ENCODE measurements around the gene MIB2.
"Not testable (repeated sequence)": the region's sequence is repeated elsewhere in the genome, so short reads cannot be mapped to it uniquely, and the experiment has no call there.

MIB2 gene

DNA sequence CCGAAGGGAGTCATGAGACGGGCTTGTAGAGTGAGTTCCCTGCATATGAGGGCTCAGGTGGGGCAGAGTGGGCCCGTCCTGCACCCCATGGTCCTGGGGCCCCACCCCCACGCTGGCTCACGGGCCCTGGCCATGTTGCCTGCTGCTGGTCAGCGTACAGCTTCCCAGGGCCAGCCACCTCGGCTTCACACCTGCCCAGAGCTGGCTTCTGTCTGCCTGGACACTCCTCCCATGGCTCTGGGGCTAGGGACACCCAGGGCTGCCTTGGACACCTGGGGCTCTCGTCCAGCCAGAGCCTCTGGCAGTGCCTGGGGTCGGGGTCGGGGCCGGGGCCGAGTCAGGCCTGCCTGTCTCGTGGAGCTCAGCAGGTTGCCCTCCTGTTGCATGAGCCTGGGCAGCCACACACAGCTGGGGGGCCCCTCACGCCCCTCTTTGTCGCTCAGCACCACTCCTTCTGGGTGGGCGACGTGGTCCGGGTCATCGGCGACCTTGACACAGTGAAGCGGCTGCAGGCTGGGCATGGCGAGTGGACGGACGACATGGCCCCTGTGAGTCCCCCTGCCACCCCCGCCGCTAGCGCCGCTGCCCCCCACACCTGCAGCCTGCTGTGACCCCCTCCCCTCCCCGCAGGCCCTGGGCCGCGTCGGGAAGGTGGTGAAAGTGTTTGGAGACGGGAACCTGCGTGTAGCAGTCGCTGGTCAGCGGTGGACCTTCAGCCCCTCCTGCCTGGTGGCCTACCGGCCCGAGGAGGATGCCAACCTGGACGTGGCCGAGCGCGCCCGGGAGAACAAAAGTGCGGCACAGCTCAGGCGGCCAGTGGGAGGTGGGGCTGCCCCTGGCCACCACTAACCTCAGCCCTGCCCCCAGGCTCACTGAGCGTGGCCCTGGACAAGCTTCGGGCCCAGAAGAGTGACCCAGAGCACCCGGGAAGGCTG lies 11.2 kb downstream of the MIB2 start:
- Histone ChIP-seq H3K36me3 (ENCODE audit: control insufficient read depth, low read depth, low read length) (no peaks in the 10 kb centered on the region), H3K27me3 (ENCODE audit: control insufficient read depth, insufficient read depth, low read length) (peaks cover 13% of the 10 kb centered on the region), H3K27ac (ENCODE audit: low read length) (no peak overlapping the region), H3K9ac (ENCODE audit: low read length) (no peak overlapping the region), H3K4me1 (ENCODE audit: control insufficient read depth, low read depth, low read length) (no peaks in the 10 kb centered on the region), H3K4me3 (ENCODE audit: low read length) (no peak overlapping the region), H3K9me3 (ENCODE audit: control insufficient read depth, low read depth, low read length) (no peaks in the 10 kb centered on the region)

DNA sequence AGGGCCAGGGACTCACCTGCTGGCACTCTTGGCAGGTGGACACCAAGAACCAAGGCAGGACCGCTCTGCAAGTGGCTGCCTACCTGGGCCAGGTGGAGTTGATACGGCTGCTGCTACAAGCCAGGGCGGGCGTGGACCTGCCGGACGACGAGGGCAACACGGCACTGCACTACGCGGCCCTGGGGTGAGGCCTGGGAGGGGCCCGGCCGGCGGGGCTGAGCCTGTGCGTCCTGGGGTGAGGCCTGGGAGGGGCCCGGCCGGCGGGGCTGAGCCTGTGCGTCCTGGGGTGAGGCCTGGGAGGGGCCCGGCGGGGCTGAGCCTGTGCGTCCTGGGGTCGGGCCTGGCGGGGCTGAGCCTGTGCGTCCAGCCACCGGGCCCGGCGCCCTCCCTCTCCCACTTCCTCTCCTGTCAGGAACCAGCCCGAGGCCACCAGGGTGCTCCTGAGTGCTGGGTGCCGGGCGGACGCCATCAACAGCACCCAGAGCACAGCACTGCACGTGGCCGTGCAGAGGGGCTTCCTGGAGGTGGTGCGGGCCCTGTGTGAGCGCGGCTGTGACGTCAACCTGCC lies 12.0 kb downstream of the MIB2 start:
- Histone ChIP-seq H3K4me3 (ENCODE audit: low read length) (no peak overlapping the region), H3K36me3 (ENCODE audit: control insufficient read depth, low read depth, low read length) (no peaks in the 10 kb centered on the region), H3K27ac (ENCODE audit: low read length) (no peak overlapping the region), H3K9ac (ENCODE audit: low read length) (no peak overlapping the region), H3K4me1 (ENCODE audit: control insufficient read depth, low read depth, low read length) (no peaks in the 10 kb centered on the region), H3K27me3 (ENCODE audit: control insufficient read depth, insufficient read depth, low read length) (peaks cover 22% of the 10 kb centered on the region), H3K9me3 (ENCODE audit: control insufficient read depth, low read depth, low read length) (no peaks in the 10 kb centered on the region)

DNA sequence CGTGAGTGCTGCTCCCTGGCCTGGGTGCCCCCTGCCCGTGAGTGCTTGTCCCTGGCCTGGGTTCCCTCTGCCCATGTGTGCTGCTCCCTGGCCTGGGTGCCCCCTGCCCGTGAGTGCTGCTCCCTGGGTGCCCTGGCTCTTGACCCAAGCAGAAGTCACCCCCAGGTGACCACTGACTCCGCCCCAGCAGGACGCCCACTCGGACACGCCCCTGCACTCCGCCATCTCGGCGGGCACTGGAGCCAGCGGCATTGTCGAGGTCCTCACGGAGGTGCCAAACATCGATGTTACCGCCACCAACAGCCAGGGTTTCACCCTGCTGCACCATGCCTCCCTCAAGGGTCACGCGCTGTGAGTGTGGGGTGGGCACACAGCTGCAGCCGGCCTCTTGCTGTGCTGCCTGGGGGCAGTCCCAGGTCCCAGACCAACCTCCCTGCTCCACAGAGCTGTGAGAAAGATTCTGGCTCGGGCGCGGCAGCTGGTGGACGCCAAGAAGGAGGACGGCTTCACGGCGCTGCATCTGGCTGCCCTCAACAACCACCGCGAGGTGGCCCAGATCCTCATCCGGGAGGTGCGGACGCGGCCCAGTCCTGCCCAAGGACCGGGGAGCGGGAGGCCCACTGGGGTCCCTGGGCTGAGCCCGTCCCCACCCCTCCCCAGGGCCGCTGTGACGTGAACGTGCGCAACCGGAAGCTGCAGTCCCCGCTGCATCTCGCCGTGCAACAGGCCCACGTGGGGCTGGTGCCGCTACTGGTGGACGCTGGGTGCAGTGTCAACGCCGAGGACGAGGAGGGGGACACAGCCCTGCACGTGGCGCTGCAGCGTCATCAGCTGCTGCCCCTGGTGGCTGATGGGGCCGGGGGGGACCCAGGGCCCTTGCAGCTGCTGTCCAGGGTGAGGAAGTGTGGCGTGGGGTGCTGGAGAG lies 12.8 kb downstream of the MIB2 start:
- no peak overlapping the region for H3K4me3 ChIP-seq (ENCODE audit: low read length)
- no peak overlapping the region for H3K9ac ChIP-seq (ENCODE audit: low read length)
- no peaks in the 10 kb centered on the region for H3K9me3 ChIP-seq (ENCODE audit: control insufficient read depth, low read depth, low read length)
- H3K4me1 ChIP-seq (ENCODE audit: control insufficient read depth, low read depth, low read length): no peaks in the 10 kb centered on the region
- H3K36me3 ChIP-seq (ENCODE audit: control insufficient read depth, low read depth, low read length): no peaks in the 10 kb centered on the region
- H3K27me3 ChIP-seq (ENCODE audit: control insufficient read depth, insufficient read depth, low read length): peaks cover 23% of the 10 kb centered on the region
- no peak overlapping the region for H3K27ac ChIP-seq (ENCODE audit: low read length)

DNA sequence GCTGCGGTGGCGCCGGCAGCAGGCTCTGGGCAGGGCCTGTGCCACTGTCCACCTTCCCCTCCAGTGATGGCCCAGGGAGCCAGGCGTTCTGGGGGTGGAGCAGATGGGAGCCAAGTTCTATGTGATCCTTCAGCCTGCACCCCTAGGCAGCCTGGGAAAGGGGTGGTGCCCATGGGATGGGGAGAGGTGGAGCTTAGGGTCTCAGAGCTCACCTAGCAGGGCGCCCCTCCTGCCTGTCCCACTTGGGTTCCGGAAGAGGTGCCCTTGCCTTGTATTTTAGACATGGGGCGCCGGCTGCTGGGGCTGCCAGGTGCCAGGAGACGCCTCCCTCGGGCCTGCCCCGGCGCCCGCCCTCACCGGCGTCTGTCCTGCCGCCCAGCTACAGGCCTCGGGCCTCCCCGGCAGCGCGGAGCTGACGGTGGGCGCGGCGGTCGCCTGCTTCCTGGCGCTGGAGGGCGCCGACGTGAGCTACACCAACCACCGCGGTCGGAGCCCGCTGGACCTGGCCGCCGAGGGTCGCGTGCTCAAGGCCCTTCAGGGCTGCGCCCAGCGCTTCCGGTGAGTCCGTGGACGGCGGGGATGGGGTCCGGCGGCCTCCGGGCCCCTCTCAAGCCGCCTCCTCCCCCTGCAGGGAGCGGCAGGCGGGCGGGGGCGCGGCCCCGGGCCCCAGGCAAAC lies 13.6 kb downstream of the MIB2 start:
- no peaks in the 10 kb centered on the region for H3K4me1 ChIP-seq (ENCODE audit: control insufficient read depth, low read depth, low read length)
- H3K9me3 ChIP-seq (ENCODE audit: control insufficient read depth, low read depth, low read length): no peaks in the 10 kb centered on the region
- H3K27ac ChIP-seq (ENCODE audit: low read length): no peak overlapping the region
- peaks cover 23% of the 10 kb centered on the region for H3K27me3 ChIP-seq (ENCODE audit: control insufficient read depth, insufficient read depth, low read length)
- H3K36me3 ChIP-seq (ENCODE audit: control insufficient read depth, low read depth, low read length): no peaks in the 10 kb centered on the region
- H3K4me3 ChIP-seq (ENCODE audit: low read length): no peak overlapping the region
- no peak overlapping the region for H3K9ac ChIP-seq (ENCODE audit: low read length)

GRCh38 chr1:1629430-1630190 lies 14.3 kb downstream of the MIB2 start:
- Histone ChIP-seq H3K9ac (ENCODE audit: low read length) (no peak overlapping the region), H3K4me3 (ENCODE audit: low read length) (no peak overlapping the region), H3K9me3 (ENCODE audit: control insufficient read depth, low read depth, low read length) (no peaks in the 10 kb centered on the region), H3K27ac (ENCODE audit: low read length) (no peak overlapping the region), H3K4me1 (ENCODE audit: control insufficient read depth, low read depth, low read length) (no peaks in the 10 kb centered on the region), H3K27me3 (ENCODE audit: control insufficient read depth, insufficient read depth, low read length) (peaks cover 23% of the 10 kb centered on the region), H3K36me3 (ENCODE audit: control insufficient read depth, low read depth, low read length) (no peaks in the 10 kb centered on the region)

DNA sequence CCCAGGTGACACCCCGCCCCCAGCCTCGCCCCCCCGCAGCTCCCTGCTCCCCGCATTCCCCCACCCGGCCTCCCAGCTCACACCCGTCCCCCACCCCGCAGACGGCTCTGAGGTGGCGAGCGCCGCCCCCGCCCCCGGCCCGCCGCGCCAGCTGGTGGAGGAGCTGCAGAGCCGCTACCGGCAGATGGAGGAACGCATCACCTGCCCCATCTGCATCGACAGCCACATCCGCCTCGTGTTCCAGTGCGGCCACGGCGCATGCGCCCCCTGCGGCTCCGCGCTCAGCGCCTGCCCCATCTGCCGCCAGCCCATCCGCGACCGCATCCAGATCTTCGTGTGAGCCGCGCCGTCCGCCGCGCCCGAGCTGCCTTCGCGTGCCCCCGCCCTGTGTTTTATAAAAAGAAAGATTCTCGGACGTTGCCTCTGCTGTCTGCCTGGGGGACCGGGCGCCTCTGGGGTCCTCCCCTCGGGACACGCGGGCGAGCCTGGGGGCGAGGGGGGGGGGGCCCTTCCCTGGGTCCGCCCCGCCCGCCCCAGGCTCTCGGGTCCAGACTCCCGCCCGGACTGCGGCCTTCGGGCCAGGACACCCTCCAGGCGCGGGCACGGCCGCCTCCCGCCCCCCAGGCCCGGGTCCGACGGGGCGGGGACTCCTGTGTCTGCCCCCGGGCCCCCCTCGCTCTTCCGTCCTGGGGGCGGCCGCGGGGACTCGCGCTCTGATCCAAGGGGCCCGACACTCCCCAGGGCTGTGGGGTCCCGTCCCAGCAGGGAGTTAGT lies 15.1 kb downstream of the MIB2 start:
- Histone ChIP-seq H3K9me3 (ENCODE audit: control insufficient read depth, low read depth, low read length) (no peaks in the 10 kb centered on the region), H3K36me3 (ENCODE audit: control insufficient read depth, low read depth, low read length) (no peaks in the 10 kb centered on the region), H3K27me3 (ENCODE audit: control insufficient read depth, insufficient read depth, low read length) (peaks cover 23% of the 10 kb centered on the region), H3K4me1 (ENCODE audit: control insufficient read depth, low read depth, low read length) (no peaks in the 10 kb centered on the region), H3K27ac (ENCODE audit: low read length) (no peak overlapping the region), H3K4me3 (ENCODE audit: low read length) (no peak overlapping the region), H3K9ac (ENCODE audit: low read length) (no peak overlapping the region)

DNA sequence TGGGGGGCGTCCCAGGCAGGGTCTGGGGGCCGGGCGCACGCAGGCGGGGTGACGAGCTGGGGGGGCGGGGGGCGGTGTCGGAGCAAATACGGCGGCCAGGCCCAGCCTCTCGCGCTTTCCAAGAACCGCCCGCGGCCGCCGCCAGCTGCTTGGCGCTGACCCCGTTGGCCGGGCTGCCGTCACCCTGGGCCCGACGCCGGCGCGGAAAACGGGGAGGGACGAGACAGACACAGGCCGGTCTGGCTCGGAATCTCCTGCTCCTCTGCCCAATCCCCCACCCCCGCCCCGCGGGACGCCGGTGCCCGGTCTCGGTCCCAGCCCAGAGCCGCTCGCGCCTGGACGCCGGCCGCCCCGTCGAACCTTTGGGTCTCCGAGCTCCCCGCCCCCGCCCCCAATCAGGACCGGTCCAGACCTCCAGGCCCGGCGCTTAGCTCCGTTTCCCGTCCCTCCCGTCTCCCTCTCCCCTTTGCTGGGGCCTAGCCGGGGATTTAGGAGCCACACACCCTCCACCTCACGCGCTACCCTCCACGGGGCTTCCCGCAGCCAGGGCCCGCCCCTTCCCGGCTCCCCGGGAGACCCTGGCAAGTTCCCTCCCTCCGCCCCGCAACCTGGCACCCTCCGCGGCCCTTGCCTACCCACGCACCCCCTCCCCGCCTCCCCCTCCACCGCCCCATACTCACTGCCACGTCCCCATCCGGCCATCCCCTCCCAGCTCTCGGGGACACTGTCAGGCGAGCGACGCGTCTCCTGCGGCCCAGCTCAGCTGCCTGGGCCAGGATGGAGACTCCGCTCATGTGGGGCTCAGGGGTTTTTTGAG lies 15.9 kb downstream of the MIB2 start:
- Histone ChIP-seq H3K9me3 (ENCODE audit: control insufficient read depth, low read depth, low read length) (no peaks in the 10 kb centered on the region), H3K36me3 (ENCODE audit: control insufficient read depth, low read depth, low read length) (no peaks in the 10 kb centered on the region), H3K4me1 (ENCODE audit: control insufficient read depth, low read depth, low read length) (no peaks in the 10 kb centered on the region), H3K27me3 (ENCODE audit: control insufficient read depth, insufficient read depth, low read length) (peaks cover 23% of the 10 kb centered on the region), H3K9ac (ENCODE audit: low read length) (no peak overlapping the region), H3K4me3 (ENCODE audit: low read length) (peak overlapping the region; percentile 21), H3K27ac (ENCODE audit: low read length) (no peak overlapping the region)

GRCh38 chr1:1631782-1632420 lies 16.6 kb downstream of the MIB2 start, which contains the start of gene MMP23B:
Gene MMP23B (plus strand): TSS chr1:1632173. CDS start chr1:1632219, 46 bp downstream.
- Histone ChIP-seq H3K4me1 (ENCODE audit: control insufficient read depth, low read depth, low read length) (no peaks in the 10 kb centered on the region), H3K27me3 (ENCODE audit: control insufficient read depth, insufficient read depth, low read length) (peaks cover 23% of the 10 kb centered on the region), H3K4me3 (ENCODE audit: low read length) (peak within 1 kb of the TSS; percentile 21), H3K9me3 (ENCODE audit: control insufficient read depth, low read depth, low read length) (no peaks in the 10 kb centered on the region), H3K27ac (ENCODE audit: low read length) (no peak within 1 kb of the TSS), H3K9ac (ENCODE audit: low read length) (no peak within 1 kb of the TSS), H3K36me3 (ENCODE audit: control insufficient read depth, low read depth, low read length) (peaks cover 5% of the 10 kb centered on the region)

GRCh38 chr1:1633409-1633808 lies 18.1 kb downstream of the MIB2 start:
- not testable (repeated sequence) for H3K4me3 ChIP-seq (ENCODE audit: low read length); H3K9me3 ChIP-seq (ENCODE audit: control insufficient read depth, low read depth, low read length); H3K27ac ChIP-seq (ENCODE audit: low read length); H3K4me1 ChIP-seq (ENCODE audit: control insufficient read depth, low read depth, low read length); H3K9ac ChIP-seq (ENCODE audit: low read length)
- H3K27me3 ChIP-seq (ENCODE audit: control insufficient read depth, insufficient read depth, low read length): peaks cover 23% of the 10 kb centered on the region
- H3K36me3 ChIP-seq (ENCODE audit: control insufficient read depth, low read depth, low read length): peaks cover 11% of the 10 kb centered on the region

Measured in iPS-18a (cell line).